ENCODE data around the gene SPATA33.
"Not testable (repeated sequence)": the region's sequence is repeated elsewhere in the genome, so short reads cannot be mapped to it uniquely, and the experiment has no call there.

The SPATA33 gene

GRCh38 chr16:89695086-89695874, 37.6 kb downstream of the SPATA33 start:
- DNase-seq: no peak

GRCh38 chr16:89695875-89696669, 38.4 kb downstream of the SPATA33 start:
- no peak for DNase-seq

- DNase-seq: peak; percentile 66
These were observed 39.1 kb downstream of the SPATA33 start for GRCh38 chr16:89696670-89697128.

GRCh38 chr16:89697161-89697615, 39.6 kb downstream of the SPATA33 start:
- DNase-seq: no peak

GRCh38 chr16:89697616-89698331, 40.1 kb downstream of the SPATA33 start:
- no peak for DNase-seq

- DNase-seq: not testable (repeated sequence)
These were observed 41.1 kb downstream of the SPATA33 start for GRCh38 chr16:89698717-89699116.

- DNase-seq: not testable (repeated sequence)
These were observed 42.0 kb downstream of the SPATA33 start for GRCh38 chr16:89699629-89700099.

GRCh38 chr16:89700100-89700648, 42.5 kb downstream of the SPATA33 start:
- peak; percentile 96 for DNase-seq

- DNase-seq: peak; percentile 63
These were observed 43.2 kb downstream of the SPATA33 start for GRCh38 chr16:89700649-89701424.

- DNase-seq: peak; percentile 97
These were observed 44.1 kb downstream of the SPATA33 start, which contains the start of gene SPATA2L for GRCh38 chr16:89701425-89702406. Gene SPATA2L, minus strand, starts transcription at chr16:89701705. Its CDS starts 473 bp downstream, at chr16:89701232.

GRCh38 chr16:89704281-89704680, 46.6 kb downstream of the SPATA33 start:
- DNase-seq: no peak

- no peak for DNase-seq
These were observed 47.4 kb downstream of the SPATA33 start for GRCh38 chr16:89705006-89705405.

- DNase-seq: no peak
These were observed 49.1 kb downstream of the SPATA33 start for GRCh38 chr16:89706518-89707260.

GRCh38 chr16:89707695-89708094, 50.1 kb downstream of the SPATA33 start:
- no peak for DNase-seq

- no peak for DNase-seq
These were observed 50.9 kb downstream of the SPATA33 start for GRCh38 chr16:89708481-89708931.

- no peak for DNase-seq
These were observed 51.5 kb downstream of the SPATA33 start for GRCh38 chr16:89709166-89709565.

- DNase-seq: no peak
These were observed 52.2 kb downstream of the SPATA33 start for GRCh38 chr16:89709716-89710432.

GRCh38 chr16:89710709-89711564, 53.3 kb downstream of the SPATA33 start:
- no peak for DNase-seq
